HFF-Myc (cell line): ENCODE results near the gene ZNF319.
"Not testable (repeated sequence)": the region's sequence is repeated elsewhere in the genome, so short reads cannot be mapped to it uniquely, and the experiment has no call there.

Experiments
- DNase-seq: peaks from one replicate; pipeline ENCODE4 v3.0.0-alpha.2; 2011; ENCODE audit warnings: low read depth; ENCODE audit errors: extremely low read depth
- H3K4me3 ChIP-seq: replicated peaks from 2 replicates; pipeline ENCODE4 v1.5.1; 2011; ENCODE audit warnings: low read depth, mild to moderate bottlenecking, control low read depth, low read length
- CTCF ChIP-seq: IDR thresholded peaks from 2 replicates; pipeline ENCODE4 v1.5.1; 2012; ENCODE audit warnings: mild to moderate bottlenecking, low read depth, low read length, control low read depth; ENCODE audit errors: missing control alignments

ZNF319 gene

GRCh38 chr16:57984443-57985203 is 15.8 kb downstream of the ZNF319 start:
- peak overlapping the region; percentile 45 for H3K4me3 ChIP-seq
- peak; percentile 38 for DNase-seq
- TF ChIP-seq CTCF, result no peak

- no peak overlapping the region for H3K4me3 ChIP-seq
- no peak for TF ChIP-seq CTCF
- DNase-seq, result no peak
Measured at GRCh38 chr16:57982385-57982784, 18.1 kb downstream of the ZNF319 start.

GRCh38 chr16:57981636-57982035 is 18.8 kb downstream of the ZNF319 start:
- TF ChIP-seq CTCF, result no peak
- H3K4me3 ChIP-seq, result no peak overlapping the region
- no peak for DNase-seq

- no peak for TF ChIP-seq CTCF
- no peak for DNase-seq
Measured at GRCh38 chr16:57979006-57979585, 21.4 kb downstream of the ZNF319 start.

GRCh38 chr16:57978070-57978465 is 22.4 kb downstream of the ZNF319 start:
- H3K4me3 ChIP-seq, DNase-seq: not testable (repeated sequence)

More at GRCh38 chr16:57979006-57979585, 21.4 kb downstream of the ZNF319 start:
- H3K4me3 ChIP-seq, result no peak overlapping the region

- H3K4me3 ChIP-seq, result no peak overlapping the region
- DNase-seq, result no peak
- no peak for TF ChIP-seq CTCF
Measured at GRCh38 chr16:57977418-57978069, 22.9 kb downstream of the ZNF319 start.

- no peak for TF ChIP-seq CTCF
- H3K4me3 ChIP-seq, result no peak overlapping the region
- no peak for DNase-seq
Measured at GRCh38 chr16:57976331-57976796, 24.1 kb downstream of the ZNF319 start.
